SK-N-SH treated with all-trans-retinoic acid at 6 μM for 48 hours (cell line): ENCODE results near the gene PGM2.

ENCODE experiments used
- ATAC-seq: fragments of 200-7000 bp; cut with Tn5 transposase; 3 replicates; pipeline ENCODE4 v1.9.1; 2020; ENCODE audit warnings: mild to moderate bottlenecking, moderate library complexity
- ARNTL ChIP-seq: fragments of 450-650 bp; formaldehyde crosslinking; IDR thresholded peaks from 2 replicates; pipeline ENCODE4 v1.5.0; 2020; ENCODE audit warnings: low read depth, mild to moderate bottlenecking, moderate library complexity, borderline replicate concordance
- CSDC2 ChIP-seq: fragments of 250-450 bp; sonication (Bioruptor Pico); IDR thresholded peaks from 2 replicates; pipeline ENCODE4 v1.5.0; 2020; ENCODE audit warnings: mild to moderate bottlenecking, moderate library complexity
- ESRRG ChIP-seq: fragments of 250-450 bp; sonication (Bioruptor Pico); IDR thresholded peaks from 2 replicates; pipeline ENCODE4 v1.6.1; 2021; ENCODE audit warnings: mild to moderate bottlenecking
- GLIS3 ChIP-seq: fragments of 250-450 bp; sonication (Bioruptor Pico); IDR thresholded peaks from 2 replicates; pipeline ENCODE4 v1.5.0; 2020; ENCODE audit warnings: mild to moderate bottlenecking, moderate library complexity
- ISL1 ChIP-seq: fragments of 250-450 bp; sonication (Bioruptor Pico); IDR thresholded peaks from 2 replicates; pipeline ENCODE4 v2.1.2; 2022; ENCODE audit warnings: mild to moderate bottlenecking, moderate library complexity
- OSR1 ChIP-seq: fragments of 250-450 bp; sonication (Bioruptor Pico); IDR thresholded peaks from 2 replicates; pipeline ENCODE4 v1.8.0; 2022; ENCODE audit warnings: moderate library complexity, mild to moderate bottlenecking, inconsistent platforms
- PPARA ChIP-seq: fragments of 250-450 bp; sonication (Bioruptor Pico); IDR thresholded peaks from 2 replicates; pipeline ENCODE4 v1.5.0; 2020; ENCODE audit warnings: mild to moderate bottlenecking, borderline replicate concordance
- SNAI2 ChIP-seq: fragments of 250-450 bp; sonication (Bioruptor Pico); IDR thresholded peaks from 2 replicates; pipeline ENCODE4 v1.5.0; 2020; ENCODE audit warnings: mild to moderate bottlenecking, moderate library complexity
- ZC3H10 ChIP-seq: fragments of 250-450 bp; sonication (Bioruptor Pico); IDR thresholded peaks from 2 replicates; pipeline ENCODE4 v1.5.1; 2021; ENCODE audit warnings: mild to moderate bottlenecking, moderate library complexity
- ZFP3 ChIP-seq: fragments of 250-450 bp; sonication (Bioruptor Pico); IDR thresholded peaks from 2 replicates; pipeline ENCODE4 v1.5.0; 2020; ENCODE audit warnings: mild to moderate bottlenecking, moderate library complexity
- ZNF565 ChIP-seq: fragments of 450-650 bp; formaldehyde crosslinking; conservative IDR thresholded peaks from 2 replicates; pipeline ENCODE4 v1.5.0; 2020; ENCODE audit warnings: low read depth, mild to moderate bottlenecking, moderate library complexity
- ZNF70 ChIP-seq: fragments of 450-650 bp; formaldehyde crosslinking; IDR thresholded peaks from 2 replicates; pipeline ENCODE4 v1.5.0; 2020; ENCODE audit warnings: mild to moderate bottlenecking, moderate library complexity
- TF ChIP-seq, protein P1 (sequence below): fragments of 250-450 bp; sonication (Bioruptor Pico); IDR thresholded peaks from 2 replicates; pipeline ENCODE4 v1.5.1; 2021; ENCODE audit warnings: mild to moderate bottlenecking, moderate library complexity
- TF ChIP-seq, protein P2 (sequence below): fragments of 250-450 bp; sonication (Bioruptor Pico); IDR thresholded peaks from 2 replicates; pipeline ENCODE4 v1.8.0; 2020; ENCODE audit warnings: mild to moderate bottlenecking, moderate library complexity, borderline replicate concordance
- TF ChIP-seq, protein P3 (sequence below): fragments of 250-450 bp; sonication (Bioruptor Pico); IDR thresholded peaks from 2 replicates; pipeline ENCODE4 v1.8.0; 2021; ENCODE audit warnings: low read depth, mild to moderate bottlenecking, moderate library complexity, borderline replicate concordance
- TF ChIP-seq, protein P4 (sequence below): fragments of 250-450 bp; sonication (Bioruptor Pico); IDR thresholded peaks from 2 replicates; pipeline ENCODE4 v1.5.0; 2020; ENCODE audit warnings: mild to moderate bottlenecking, moderate library complexity
- TF ChIP-seq, protein P5 (sequence below): fragments of 250-450 bp; sonication (Bioruptor Pico); IDR thresholded peaks from 2 replicates; pipeline ENCODE4 v1.5.1; 2020; ENCODE audit warnings: low read depth, mild to moderate bottlenecking, moderate library complexity

The PGM2 gene

DNA sequence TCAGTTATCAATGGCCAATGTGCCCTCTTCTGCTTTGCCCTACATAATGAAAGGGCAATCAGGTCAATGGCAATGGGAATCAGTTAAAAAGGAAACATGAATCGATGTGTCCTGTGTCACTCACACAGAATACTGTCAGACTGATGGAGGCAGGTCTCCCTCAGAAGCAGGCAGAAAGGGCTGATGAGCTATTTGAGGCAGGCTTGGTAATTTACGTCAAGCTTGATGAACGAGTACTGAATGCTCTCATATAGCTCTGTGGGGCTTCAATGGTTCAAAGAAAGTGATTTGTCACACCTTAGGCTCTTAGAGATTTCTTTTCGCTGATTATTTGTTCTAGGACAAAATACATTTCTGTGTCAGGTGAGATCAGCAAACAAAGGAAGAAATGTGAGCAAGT lies 41.8 kb downstream of the PGM2 start:
- ATAC-seq, result no peak
- TF ChIP-seq, protein P1, sequence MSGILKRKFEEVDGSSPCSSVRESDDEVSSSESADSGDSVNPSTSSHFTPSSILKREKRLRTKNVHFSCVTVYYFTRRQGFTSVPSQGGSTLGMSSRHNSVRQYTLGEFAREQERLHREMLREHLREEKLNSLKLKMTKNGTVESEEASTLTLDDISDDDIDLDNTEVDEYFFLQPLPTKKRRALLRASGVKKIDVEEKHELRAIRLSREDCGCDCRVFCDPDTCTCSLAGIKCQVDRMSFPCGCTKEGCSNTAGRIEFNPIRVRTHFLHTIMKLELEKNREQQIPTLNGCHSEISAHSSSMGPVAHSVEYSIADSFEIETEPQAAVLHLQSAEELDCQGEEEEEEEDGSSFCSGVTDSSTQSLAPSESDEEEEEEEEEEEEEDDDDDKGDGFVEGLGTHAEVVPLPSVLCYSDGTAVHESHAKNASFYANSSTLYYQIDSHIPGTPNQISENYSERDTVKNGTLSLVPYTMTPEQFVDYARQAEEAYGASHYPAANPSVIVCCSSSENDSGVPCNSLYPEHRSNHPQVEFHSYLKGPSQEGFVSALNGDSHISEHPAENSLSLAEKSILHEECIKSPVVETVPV, result no peak
- no peak for TF ChIP-seq ZC3H10
- TF ChIP-seq ISL1, result no peak
- TF ChIP-seq PPARA, result no peak
- no peak for TF ChIP-seq ARNTL (CRISPR knock-in tag)
- no peak for TF ChIP-seq ESRRG (CRISPR knock-in tag)
- TF ChIP-seq ZNF565 (CRISPR knock-in tag), result no peak
- TF ChIP-seq ZNF70 (CRISPR knock-in tag), result no peak
- TF ChIP-seq, protein P2, sequence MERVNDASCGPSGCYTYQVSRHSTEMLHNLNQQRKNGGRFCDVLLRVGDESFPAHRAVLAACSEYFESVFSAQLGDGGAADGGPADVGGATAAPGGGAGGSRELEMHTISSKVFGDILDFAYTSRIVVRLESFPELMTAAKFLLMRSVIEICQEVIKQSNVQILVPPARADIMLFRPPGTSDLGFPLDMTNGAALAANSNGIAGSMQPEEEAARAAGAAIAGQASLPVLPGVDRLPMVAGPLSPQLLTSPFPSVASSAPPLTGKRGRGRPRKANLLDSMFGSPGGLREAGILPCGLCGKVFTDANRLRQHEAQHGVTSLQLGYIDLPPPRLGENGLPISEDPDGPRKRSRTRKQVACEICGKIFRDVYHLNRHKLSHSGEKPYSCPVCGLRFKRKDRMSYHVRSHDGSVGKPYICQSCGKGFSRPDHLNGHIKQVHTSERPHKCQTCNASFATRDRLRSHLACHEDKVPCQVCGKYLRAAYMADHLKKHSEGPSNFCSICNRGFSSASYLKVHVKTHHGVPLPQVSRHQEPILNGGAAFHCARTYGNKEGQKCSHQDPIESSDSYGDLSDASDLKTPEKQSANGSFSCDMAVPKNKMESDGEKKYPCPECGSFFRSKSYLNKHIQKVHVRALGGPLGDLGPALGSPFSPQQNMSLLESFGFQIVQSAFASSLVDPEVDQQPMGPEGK (CRISPR knock-in tag), result no peak
- no peak for TF ChIP-seq CSDC2 (CRISPR knock-in tag)
- TF ChIP-seq SNAI2 (CRISPR knock-in tag), result no peak
- no peak for TF ChIP-seq GLIS3 (CRISPR knock-in tag)
- no peak for TF ChIP-seq ZFP3 (CRISPR knock-in tag)
- TF ChIP-seq, protein P3, sequence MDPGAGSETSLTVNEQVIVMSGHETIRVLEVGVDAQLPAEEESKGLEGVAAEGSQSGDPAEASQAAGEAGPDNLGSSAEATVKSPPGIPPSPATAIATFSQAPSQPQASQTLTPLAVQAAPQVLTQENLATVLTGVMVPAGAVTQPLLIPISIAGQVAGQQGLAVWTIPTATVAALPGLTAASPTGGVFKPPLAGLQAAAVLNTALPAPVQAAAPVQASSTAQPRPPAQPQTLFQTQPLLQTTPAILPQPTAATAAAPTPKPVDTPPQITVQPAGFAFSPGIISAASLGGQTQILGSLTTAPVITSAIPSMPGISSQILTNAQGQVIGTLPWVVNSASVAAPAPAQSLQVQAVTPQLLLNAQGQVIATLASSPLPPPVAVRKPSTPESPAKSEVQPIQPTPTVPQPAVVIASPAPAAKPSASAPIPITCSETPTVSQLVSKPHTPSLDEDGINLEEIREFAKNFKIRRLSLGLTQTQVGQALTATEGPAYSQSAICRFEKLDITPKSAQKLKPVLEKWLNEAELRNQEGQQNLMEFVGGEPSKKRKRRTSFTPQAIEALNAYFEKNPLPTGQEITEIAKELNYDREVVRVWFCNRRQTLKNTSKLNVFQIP, result no peak
- TF ChIP-seq, protein P4, sequence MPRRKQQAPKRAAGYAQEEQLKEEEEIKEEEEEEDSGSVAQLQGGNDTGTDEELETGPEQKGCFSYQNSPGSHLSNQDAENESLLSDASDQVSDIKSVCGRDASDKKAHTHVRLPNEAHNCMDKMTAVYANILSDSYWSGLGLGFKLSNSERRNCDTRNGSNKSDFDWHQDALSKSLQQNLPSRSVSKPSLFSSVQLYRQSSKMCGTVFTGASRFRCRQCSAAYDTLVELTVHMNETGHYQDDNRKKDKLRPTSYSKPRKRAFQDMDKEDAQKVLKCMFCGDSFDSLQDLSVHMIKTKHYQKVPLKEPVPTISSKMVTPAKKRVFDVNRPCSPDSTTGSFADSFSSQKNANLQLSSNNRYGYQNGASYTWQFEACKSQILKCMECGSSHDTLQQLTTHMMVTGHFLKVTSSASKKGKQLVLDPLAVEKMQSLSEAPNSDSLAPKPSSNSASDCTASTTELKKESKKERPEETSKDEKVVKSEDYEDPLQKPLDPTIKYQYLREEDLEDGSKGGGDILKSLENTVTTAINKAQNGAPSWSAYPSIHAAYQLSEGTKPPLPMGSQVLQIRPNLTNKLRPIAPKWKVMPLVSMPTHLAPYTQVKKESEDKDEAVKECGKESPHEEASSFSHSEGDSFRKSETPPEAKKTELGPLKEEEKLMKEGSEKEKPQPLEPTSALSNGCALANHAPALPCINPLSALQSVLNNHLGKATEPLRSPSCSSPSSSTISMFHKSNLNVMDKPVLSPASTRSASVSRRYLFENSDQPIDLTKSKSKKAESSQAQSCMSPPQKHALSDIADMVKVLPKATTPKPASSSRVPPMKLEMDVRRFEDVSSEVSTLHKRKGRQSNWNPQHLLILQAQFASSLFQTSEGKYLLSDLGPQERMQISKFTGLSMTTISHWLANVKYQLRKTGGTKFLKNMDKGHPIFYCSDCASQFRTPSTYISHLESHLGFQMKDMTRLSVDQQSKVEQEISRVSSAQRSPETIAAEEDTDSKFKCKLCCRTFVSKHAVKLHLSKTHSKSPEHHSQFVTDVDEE (CRISPR knock-in tag), result no peak
- no peak for TF ChIP-seq OSR1 (CRISPR knock-in tag)
- TF ChIP-seq, protein P5, sequence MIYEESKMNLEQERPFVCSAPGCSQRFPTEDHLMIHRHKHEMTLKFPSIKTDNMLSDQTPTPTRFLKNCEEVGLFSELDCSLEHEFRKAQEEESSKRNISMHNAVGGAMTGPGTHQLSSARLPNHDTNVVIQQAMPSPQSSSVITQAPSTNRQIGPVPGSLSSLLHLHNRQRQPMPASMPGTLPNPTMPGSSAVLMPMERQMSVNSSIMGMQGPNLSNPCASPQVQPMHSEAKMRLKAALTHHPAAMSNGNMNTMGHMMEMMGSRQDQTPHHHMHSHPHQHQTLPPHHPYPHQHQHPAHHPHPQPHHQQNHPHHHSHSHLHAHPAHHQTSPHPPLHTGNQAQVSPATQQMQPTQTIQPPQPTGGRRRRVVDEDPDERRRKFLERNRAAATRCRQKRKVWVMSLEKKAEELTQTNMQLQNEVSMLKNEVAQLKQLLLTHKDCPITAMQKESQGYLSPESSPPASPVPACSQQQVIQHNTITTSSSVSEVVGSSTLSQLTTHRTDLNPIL (CRISPR knock-in tag), result no peak

DNA sequence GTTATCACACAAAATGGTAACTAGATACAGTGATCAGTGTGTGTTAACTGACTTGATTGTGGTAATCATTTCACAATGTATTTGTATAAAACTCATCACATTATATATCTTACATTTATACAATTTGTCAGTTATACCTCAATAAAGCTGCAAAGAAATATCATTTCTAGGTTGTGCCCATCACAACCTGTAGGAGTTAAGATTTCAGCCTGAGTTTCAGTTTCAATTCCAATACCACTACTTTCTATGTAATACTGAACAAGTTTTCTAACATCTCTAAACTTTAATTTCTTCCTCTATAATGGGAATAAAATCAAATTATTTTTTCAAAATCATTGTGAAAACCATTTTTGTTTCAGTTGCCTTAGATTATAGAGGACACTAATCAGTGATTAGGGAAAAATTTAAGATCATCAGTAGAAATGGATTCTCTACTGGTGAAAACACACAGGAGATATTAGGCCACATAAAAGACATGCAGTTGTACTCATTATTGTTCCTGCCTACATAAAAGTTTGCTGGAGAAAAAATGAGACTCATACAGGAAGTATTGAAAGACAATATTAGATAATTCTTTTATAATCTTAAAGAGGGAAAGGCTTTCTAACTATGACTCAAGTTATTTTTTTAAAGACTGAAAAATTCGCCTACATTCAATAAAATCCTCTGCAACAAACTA lies 46.0 kb downstream of the PGM2 start:
- TF ChIP-seq, protein P3, result no peak
- no peak for ATAC-seq

DNA sequence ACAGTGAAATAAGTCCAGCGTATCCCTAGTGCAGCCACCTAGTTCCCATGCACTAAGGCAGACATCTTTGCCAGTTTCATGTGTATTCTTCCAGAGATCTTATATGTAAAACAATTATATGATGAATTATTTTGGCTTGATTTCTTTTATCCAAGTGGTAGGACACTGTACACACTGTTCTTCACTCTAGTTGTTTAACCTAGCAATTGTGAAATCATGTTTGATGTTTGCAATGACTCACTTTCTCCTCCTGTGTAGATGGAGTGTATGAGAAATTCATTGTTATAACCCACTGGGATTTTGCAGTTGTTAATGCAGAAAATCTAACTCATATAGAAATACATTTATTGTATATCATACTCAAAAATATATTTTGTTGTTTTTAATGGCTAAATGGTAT lies 46.9 kb downstream of the PGM2 start:
- TF ChIP-seq GLIS3 (CRISPR knock-in tag), result no peak
- ATAC-seq, result no peak

DNA sequence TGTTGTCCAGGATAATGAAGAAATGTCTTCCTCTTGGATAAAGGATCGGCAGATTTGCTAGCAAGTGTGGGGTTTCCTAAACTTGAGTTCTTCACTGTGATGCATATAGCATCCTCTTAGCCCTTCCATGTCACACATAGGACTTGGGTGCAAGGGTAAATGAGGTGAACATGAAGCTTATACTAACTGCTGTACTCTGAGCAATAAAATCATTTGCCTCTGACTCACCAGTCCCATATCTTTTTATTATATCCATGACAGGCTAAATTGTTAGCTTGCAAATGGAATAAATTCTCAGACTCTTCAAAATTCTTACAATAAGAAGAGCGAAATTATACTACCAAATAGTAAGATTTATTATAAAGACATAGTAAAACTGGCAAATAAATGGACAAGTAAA lies 49.7 kb downstream of the PGM2 start:
- no peak for TF ChIP-seq ZC3H10
- no peak for ATAC-seq
